Measurements from ENCODE around the gene PTPRD. TPM values are rescaled to one million over a fixed set of nuclear protein-coding genes. Genes with fewer than 3 reads are reported as not detected.

The PTPRD gene
- total RNA-seq, 1 donor from 2014 or later, result 0.05 TPM

DNA sequence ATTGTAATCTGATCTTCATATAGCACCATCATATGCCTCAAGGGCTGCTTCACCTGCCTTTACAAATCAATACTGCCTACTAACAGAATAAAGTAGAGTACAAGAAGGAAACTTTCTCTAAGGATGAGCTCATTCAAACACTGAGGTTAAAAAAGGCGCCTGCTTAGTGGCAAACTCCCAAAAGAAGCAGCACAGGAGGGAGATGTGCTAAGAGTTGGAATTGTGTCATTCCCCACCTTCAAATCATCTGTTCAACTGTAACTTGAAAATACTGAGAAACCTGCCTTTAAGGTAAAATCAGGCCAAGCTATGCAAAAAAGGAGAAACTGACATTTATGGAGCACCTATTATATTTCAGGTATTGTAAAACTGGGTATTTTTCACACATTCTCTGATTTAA lies 560.6 kb downstream of the PTPRD start:
- H3K4me3 Mint-ChIP-seq, result no peak overlapping the region
- no peak overlapping the region for H3K27ac Mint-ChIP-seq
- no peaks in the 10 kb centered on the region for H3K9me3 Mint-ChIP-seq
- intact Hi-C loops (cut with micrococcal nuclease), result no loop called here
- no peaks in the 10 kb centered on the region for H3K36me3 Mint-ChIP-seq (ENCODE audit: low read depth)
- H3K27me3 Mint-ChIP-seq (ENCODE audit: insufficient read depth), result no peaks in the 10 kb centered on the region
- DNase-seq (ENCODE audit: low spot score), result no peak
- no peaks in the 10 kb centered on the region for H3K4me1 Mint-ChIP-seq (ENCODE audit: low read depth)

DNA sequence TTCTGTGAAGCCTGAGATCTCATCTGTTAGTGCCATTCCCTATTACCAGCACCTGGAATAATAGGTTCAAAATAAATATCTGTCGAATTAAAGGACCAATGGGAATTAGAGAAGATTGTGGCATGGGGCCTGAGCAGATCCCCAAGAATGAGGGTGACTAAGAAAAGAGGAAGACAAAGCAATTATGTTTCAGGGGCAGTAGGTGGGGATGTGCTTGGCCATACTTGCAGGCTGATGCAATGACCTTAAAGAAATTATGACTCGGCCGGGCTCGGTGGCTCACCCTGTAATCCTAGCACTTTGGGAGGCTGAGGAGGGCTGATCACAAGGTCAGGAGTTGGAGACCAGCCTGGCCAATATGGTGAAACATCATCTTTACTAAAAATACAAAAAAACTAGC lies 562.8 kb downstream of the PTPRD start:
- H3K9me3 Mint-ChIP-seq, result no peaks in the 10 kb centered on the region
- H3K4me3 Mint-ChIP-seq, result no peak overlapping the region
- H3K36me3 Mint-ChIP-seq (ENCODE audit: low read depth), result no peaks in the 10 kb centered on the region
- no peak overlapping the region for H3K27ac Mint-ChIP-seq
- no peak for DNase-seq (ENCODE audit: low spot score)
- no peaks in the 10 kb centered on the region for H3K27me3 Mint-ChIP-seq (ENCODE audit: insufficient read depth)
- intact Hi-C loops (cut with micrococcal nuclease), result no loop called here
- no peaks in the 10 kb centered on the region for H3K4me1 Mint-ChIP-seq (ENCODE audit: low read depth)

DNA sequence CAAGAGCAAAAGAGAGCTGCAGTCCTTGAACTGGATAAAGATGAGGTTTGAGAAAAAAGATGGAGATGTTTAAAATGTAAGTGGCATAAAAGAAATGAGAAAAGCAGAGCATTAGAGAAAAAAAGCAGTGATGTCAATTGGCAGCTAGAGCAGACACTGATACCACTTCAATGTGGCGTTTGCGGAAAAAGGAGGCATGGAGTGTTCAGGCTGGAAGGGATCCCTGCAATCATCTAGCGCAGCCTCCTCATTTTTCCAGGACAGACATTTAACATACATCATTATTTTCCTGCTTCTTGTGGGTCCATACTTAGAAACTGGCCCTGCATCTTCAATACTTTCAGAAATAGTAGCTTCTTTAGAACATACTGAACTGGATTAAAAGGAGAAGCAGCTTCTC lies 563.8 kb downstream of the PTPRD start:
- no peaks in the 10 kb centered on the region for H3K27me3 Mint-ChIP-seq (ENCODE audit: insufficient read depth)
- H3K36me3 Mint-ChIP-seq (ENCODE audit: low read depth), result no peaks in the 10 kb centered on the region

GRCh38 chr9:10045598-10045997 lies 567.2 kb downstream of the PTPRD start:
- no peak overlapping the region for H3K4me3 Mint-ChIP-seq
- intact Hi-C loops (cut with micrococcal nuclease), result no loop called here
- H3K4me1 Mint-ChIP-seq (ENCODE audit: low read depth), result no peaks in the 10 kb centered on the region
- H3K27ac Mint-ChIP-seq, result no peak overlapping the region
- no peaks in the 10 kb centered on the region for H3K9me3 Mint-ChIP-seq
- H3K36me3 Mint-ChIP-seq (ENCODE audit: low read depth), result no peaks in the 10 kb centered on the region
- H3K27me3 Mint-ChIP-seq (ENCODE audit: insufficient read depth), result no peaks in the 10 kb centered on the region
- DNase-seq (ENCODE audit: low spot score), result no peak

More for the DNA sequence above, 563.8 kb downstream of the PTPRD start:
- Mint-ChIP-seq H3K27ac (no peak overlapping the region), H3K4me3 (no peak overlapping the region), H3K4me1 (ENCODE audit: low read depth) (no peaks in the 10 kb centered on the region), H3K9me3 (no peaks in the 10 kb centered on the region)
- DNase-seq (ENCODE audit: low spot score), result no peak
- intact Hi-C loops (cut with micrococcal nuclease), result no loop called here

GRCh38 chr9:10041726-10042229 lies 571.0 kb downstream of the PTPRD start:
- Mint-ChIP-seq H3K27ac (no peak overlapping the region), H3K27me3 (ENCODE audit: insufficient read depth) (no peaks in the 10 kb centered on the region), H3K4me1 (ENCODE audit: low read depth) (no peaks in the 10 kb centered on the region), H3K9me3 (no peaks in the 10 kb centered on the region), H3K36me3 (ENCODE audit: low read depth) (no peaks in the 10 kb centered on the region), H3K4me3 (no peak overlapping the region)
- no peak for DNase-seq (ENCODE audit: low spot score)
- intact Hi-C loops (cut with micrococcal nuclease), result loop anchor here (1.0 kb wide), 1 partner anchor 13 kb away; no protein-coding TSS in a partner anchor

GRCh38 chr9:10036095-10036494 lies 576.7 kb downstream of the PTPRD start:
- DNase-seq (ENCODE audit: low spot score), result no peak
- H3K9me3 Mint-ChIP-seq, result no peaks in the 10 kb centered on the region
- H3K27me3 Mint-ChIP-seq (ENCODE audit: insufficient read depth), result no peaks in the 10 kb centered on the region
- no peaks in the 10 kb centered on the region for H3K36me3 Mint-ChIP-seq (ENCODE audit: low read depth)
- H3K27ac Mint-ChIP-seq, result no peak overlapping the region
- intact Hi-C loops (cut with micrococcal nuclease), result no loop called here
- H3K4me3 Mint-ChIP-seq, result no peak overlapping the region
- H3K4me1 Mint-ChIP-seq (ENCODE audit: low read depth), result no peaks in the 10 kb centered on the region

GRCh38 chr9:10032166-10032565 lies 580.6 kb downstream of the PTPRD start:
- Mint-ChIP-seq H3K4me3 (no peak overlapping the region), H3K27me3 (ENCODE audit: insufficient read depth) (no peaks in the 10 kb centered on the region), H3K36me3 (ENCODE audit: low read depth) (no peaks in the 10 kb centered on the region), H3K9me3 (no peaks in the 10 kb centered on the region), H3K27ac (no peak overlapping the region), H3K4me1 (ENCODE audit: low read depth) (no peaks in the 10 kb centered on the region)
- no peak for DNase-seq (ENCODE audit: low spot score)
- intact Hi-C loops (cut with micrococcal nuclease), result no loop called here

GRCh38 chr9:10026443-10026984 lies 586.3 kb downstream of the PTPRD start:
- intact Hi-C loops (cut with micrococcal nuclease), result no loop called here
- H3K27ac Mint-ChIP-seq, result no peak overlapping the region
- H3K36me3 Mint-ChIP-seq (ENCODE audit: low read depth), result no peaks in the 10 kb centered on the region
- DNase-seq (ENCODE audit: low spot score), result no peak
- no peaks in the 10 kb centered on the region for H3K27me3 Mint-ChIP-seq (ENCODE audit: insufficient read depth)
- H3K9me3 Mint-ChIP-seq, result no peaks in the 10 kb centered on the region
- H3K4me1 Mint-ChIP-seq (ENCODE audit: low read depth), result no peaks in the 10 kb centered on the region
- no peak overlapping the region for H3K4me3 Mint-ChIP-seq

DNA sequence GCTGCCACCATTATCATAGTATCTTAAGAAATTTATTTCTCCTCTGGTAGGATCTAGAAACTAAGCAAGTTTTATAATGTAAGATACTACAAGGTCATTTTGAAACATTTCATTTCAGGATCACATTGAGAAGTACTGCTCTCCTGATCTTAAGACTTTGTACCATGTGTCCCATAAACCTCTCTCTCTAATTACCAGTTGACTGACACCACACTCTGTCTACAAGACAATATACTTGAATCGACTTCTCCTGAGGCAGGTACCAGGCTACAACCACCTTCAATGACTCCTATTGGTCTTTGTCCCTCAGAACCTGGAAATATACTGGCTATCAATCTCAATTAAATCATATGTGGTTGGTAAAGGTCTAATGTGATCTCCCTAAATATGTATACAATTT lies 597.0 kb downstream of the PTPRD start:
- no peaks in the 10 kb centered on the region for H3K4me1 Mint-ChIP-seq (ENCODE audit: low read depth)
- intact Hi-C loops (cut with micrococcal nuclease), result no loop called here
- H3K27me3 Mint-ChIP-seq (ENCODE audit: insufficient read depth), result no peaks in the 10 kb centered on the region
- no peaks in the 10 kb centered on the region for H3K36me3 Mint-ChIP-seq (ENCODE audit: low read depth)
- H3K4me3 Mint-ChIP-seq, result no peak overlapping the region
- H3K9me3 Mint-ChIP-seq, result no peaks in the 10 kb centered on the region
- H3K27ac Mint-ChIP-seq, result no peak overlapping the region
- DNase-seq (ENCODE audit: low spot score), result no peak

DNA sequence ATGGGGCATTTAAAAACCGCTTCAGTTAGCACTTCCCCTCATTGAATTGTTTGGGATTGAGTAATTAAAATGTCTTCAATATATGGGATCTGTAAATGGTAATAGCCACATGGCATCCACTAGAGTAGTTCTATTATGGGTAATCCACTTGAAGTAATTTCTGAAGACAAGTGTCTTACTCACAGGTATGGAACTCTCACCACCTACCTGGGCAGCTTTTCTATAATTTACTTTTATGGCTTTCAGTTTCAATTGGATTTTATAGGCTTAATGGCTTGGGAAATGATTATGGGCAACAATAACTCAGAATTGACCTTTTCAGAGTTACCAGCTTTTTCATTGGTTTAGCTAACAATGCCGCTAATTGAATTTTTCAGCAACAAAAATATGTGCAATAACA lies 597.9 kb downstream of the PTPRD start:
- intact Hi-C loops (cut with micrococcal nuclease), result no loop called here
- DNase-seq (ENCODE audit: low spot score), result no peak
- H3K4me3 Mint-ChIP-seq, result no peak overlapping the region
- no peaks in the 10 kb centered on the region for H3K4me1 Mint-ChIP-seq (ENCODE audit: low read depth)
- H3K27me3 Mint-ChIP-seq (ENCODE audit: insufficient read depth), result no peaks in the 10 kb centered on the region
- H3K27ac Mint-ChIP-seq, result no peak overlapping the region
- no peaks in the 10 kb centered on the region for H3K9me3 Mint-ChIP-seq
- H3K36me3 Mint-ChIP-seq (ENCODE audit: low read depth), result no peaks in the 10 kb centered on the region

- H3K27me3 Mint-ChIP-seq (ENCODE audit: insufficient read depth), result no peaks in the 10 kb centered on the region
- no peak overlapping the region for H3K4me3 Mint-ChIP-seq
- no peaks in the 10 kb centered on the region for H3K4me1 Mint-ChIP-seq (ENCODE audit: low read depth)
- no peak for DNase-seq (ENCODE audit: low spot score)
- no peak overlapping the region for H3K27ac Mint-ChIP-seq
- H3K36me3 Mint-ChIP-seq (ENCODE audit: low read depth), result no peaks in the 10 kb centered on the region
- H3K9me3 Mint-ChIP-seq, result no peaks in the 10 kb centered on the region
- intact Hi-C loops (cut with micrococcal nuclease), result no loop called here
These were observed 603.4 kb downstream of the PTPRD start for GRCh38 chr9:10009401-10009800.

DNA sequence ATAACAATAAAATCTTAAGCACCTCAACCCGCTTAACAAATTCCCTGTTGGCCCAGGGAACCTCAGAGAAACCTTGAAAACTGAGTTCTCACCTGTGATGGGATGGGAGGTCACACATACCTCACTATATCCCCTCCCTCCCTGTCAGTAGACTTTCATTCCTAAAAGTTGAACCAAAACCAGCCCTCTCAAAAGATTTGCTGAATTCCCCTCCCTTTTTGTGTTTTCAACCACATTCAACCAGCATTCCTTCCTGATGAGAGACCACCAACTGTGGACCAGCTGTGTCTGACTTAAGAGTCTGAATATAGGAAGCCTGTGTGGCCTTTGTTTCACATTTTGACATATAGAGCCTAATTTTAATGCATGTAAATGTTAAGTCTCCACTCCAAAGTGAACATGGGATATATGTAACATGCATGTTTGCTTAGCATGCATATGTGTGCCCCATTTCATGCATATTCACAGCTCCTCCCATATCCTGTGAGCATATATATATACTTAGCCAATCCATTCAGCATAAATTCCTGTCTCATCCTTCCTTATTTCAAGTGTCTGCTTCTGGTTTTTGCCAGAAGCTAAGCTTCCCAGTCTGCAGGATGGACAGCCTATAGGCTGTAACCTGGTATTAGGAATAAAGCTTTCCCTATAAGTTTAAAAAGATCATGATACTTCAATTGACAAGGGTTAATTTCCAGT lies 604.6 kb downstream of the PTPRD start:
- intact Hi-C loops (cut with micrococcal nuclease), result no loop called here
- DNase-seq (ENCODE audit: low spot score), result no peak
- Mint-ChIP-seq H3K27ac (no peak overlapping the region), H3K4me1 (ENCODE audit: low read depth) (no peaks in the 10 kb centered on the region), H3K9me3 (no peaks in the 10 kb centered on the region), H3K4me3 (no peak overlapping the region), H3K27me3 (ENCODE audit: insufficient read depth) (no peaks in the 10 kb centered on the region), H3K36me3 (ENCODE audit: low read depth) (no peaks in the 10 kb centered on the region)

GRCh38 chr9:10007356-10007755 lies 605.4 kb downstream of the PTPRD start:
- H3K4me1 Mint-ChIP-seq (ENCODE audit: low read depth), result no peaks in the 10 kb centered on the region
- no peak overlapping the region for H3K4me3 Mint-ChIP-seq
- intact Hi-C loops (cut with micrococcal nuclease), result no loop called here
- no peaks in the 10 kb centered on the region for H3K27me3 Mint-ChIP-seq (ENCODE audit: insufficient read depth)
- no peaks in the 10 kb centered on the region for H3K36me3 Mint-ChIP-seq (ENCODE audit: low read depth)
- H3K9me3 Mint-ChIP-seq, result no peaks in the 10 kb centered on the region
- no peak for DNase-seq (ENCODE audit: low spot score)
- H3K27ac Mint-ChIP-seq, result no peak overlapping the region

GRCh38 chr9:10005206-10005605 lies 607.6 kb downstream of the PTPRD start:
- H3K4me3 Mint-ChIP-seq, result no peak overlapping the region
- no peak for DNase-seq (ENCODE audit: low spot score)
- no peaks in the 10 kb centered on the region for H3K4me1 Mint-ChIP-seq (ENCODE audit: low read depth)
- H3K9me3 Mint-ChIP-seq, result no peaks in the 10 kb centered on the region
- intact Hi-C loops (cut with micrococcal nuclease), result no loop called here
- no peaks in the 10 kb centered on the region for H3K27me3 Mint-ChIP-seq (ENCODE audit: insufficient read depth)
- no peaks in the 10 kb centered on the region for H3K36me3 Mint-ChIP-seq (ENCODE audit: low read depth)
- H3K27ac Mint-ChIP-seq, result no peak overlapping the region
